Measurements from ENCODE around the gene HLA-DRB1.
"Not testable (repeated sequence)": the region's sequence is repeated elsewhere in the genome, so short reads cannot be mapped to it uniquely, and the experiment has no call there.

The HLA-DRB1 gene

GRCh38 chr6:32559747-32560146 lies 29.9 kb downstream of the HLA-DRB1 start:
- DNase-seq (ENCODE audit: low spot score) = no peak

GRCh38 chr6:32558426-32559057 lies 31.1 kb downstream of the HLA-DRB1 start:
- no peak for DNase-seq (ENCODE audit: low spot score)

- no peak for DNase-seq (ENCODE audit: low spot score)
Measured at GRCh38 chr6:32554116-32554965, 35.3 kb downstream of the HLA-DRB1 start.

GRCh38 chr6:32553037-32553742 lies 36.5 kb downstream of the HLA-DRB1 start:
- no peak for DNase-seq (ENCODE audit: low spot score)

GRCh38 chr6:32551410-32551809 lies 38.2 kb downstream of the HLA-DRB1 start:
- DNase-seq (ENCODE audit: low spot score) = no peak

- no peak for DNase-seq (ENCODE audit: low spot score)
Measured at GRCh38 chr6:32539839-32540238, 49.8 kb downstream of the HLA-DRB1 start.

- DNase-seq (ENCODE audit: low spot score) = not testable (repeated sequence)
Measured at GRCh38 chr6:32530431-32530793, 59.2 kb downstream of the HLA-DRB1 start.

GRCh38 chr6:32529697-32530430 lies 59.8 kb downstream of the HLA-DRB1 start, which contains the start of gene HLA-DRB5:
HLA-DRB5 (minus strand) TSS chr6:32530287; CDS start chr6:32530224, 63 bp downstream.
- no peak for DNase-seq (ENCODE audit: low spot score)
